AG10803 (cell line): ENCODE measurements around the gene FMO4.
"Not testable (repeated sequence)": the region's sequence is repeated elsewhere in the genome, so short reads cannot be mapped to it uniquely, and the experiment has no call there.

Experiments used
- DNase-seq: peaks from one replicate; pipeline ENCODE4 v3.0.0; 2010; ENCODE audit warnings: low read depth
- H3K4me3 ChIP-seq: 2 replicates; pipeline ENCODE4 v1.5.1; 2011; ENCODE audit warnings: mild to moderate bottlenecking, low read length, control low read depth
- CTCF ChIP-seq: conservative IDR thresholded peaks from 2 replicates; pipeline ENCODE4 v1.5.1; 2011; ENCODE audit warnings: mild to moderate bottlenecking, low read length, control low read depth, inconsistent platforms

The FMO4 gene

GRCh38 chr1:171366085-171366484, 52.1 kb downstream of the FMO4 start:
- DNase-seq, result no peak
- no peak for TF ChIP-seq CTCF
- no peak overlapping the region for H3K4me3 ChIP-seq

- no peak for DNase-seq
- no peak overlapping the region for H3K4me3 ChIP-seq
- TF ChIP-seq CTCF, result no peak
Measured at GRCh38 chr1:171366816-171367215, 52.8 kb downstream of the FMO4 start.

- no peak overlapping the region for H3K4me3 ChIP-seq
- no peak for DNase-seq
- no peak for TF ChIP-seq CTCF
Measured at GRCh38 chr1:171367436-171367835, 53.5 kb downstream of the FMO4 start.

- no peak for TF ChIP-seq CTCF
- DNase-seq, result no peak
- no peak overlapping the region for H3K4me3 ChIP-seq
Measured at GRCh38 chr1:171372418-171373084, 58.6 kb downstream of the FMO4 start.

GRCh38 chr1:171373357-171374122, 59.6 kb downstream of the FMO4 start:
- DNase-seq, H3K4me3 ChIP-seq: not testable (repeated sequence)

- H3K4me3 ChIP-seq, result no peak overlapping the region
- no peak for DNase-seq
- no peak for TF ChIP-seq CTCF
Measured at GRCh38 chr1:171379846-171380245, 65.9 kb downstream of the FMO4 start.

GRCh38 chr1:171381866-171382210, 67.9 kb downstream of the FMO4 start:
- DNase-seq, result no peak
- no peak for TF ChIP-seq CTCF

More at GRCh38 chr1:171381866-171382210, 67.9 kb downstream of the FMO4 start:
- no peak overlapping the region for H3K4me3 ChIP-seq
